ENCODE data around the gene SAMHD1.

DNA sequence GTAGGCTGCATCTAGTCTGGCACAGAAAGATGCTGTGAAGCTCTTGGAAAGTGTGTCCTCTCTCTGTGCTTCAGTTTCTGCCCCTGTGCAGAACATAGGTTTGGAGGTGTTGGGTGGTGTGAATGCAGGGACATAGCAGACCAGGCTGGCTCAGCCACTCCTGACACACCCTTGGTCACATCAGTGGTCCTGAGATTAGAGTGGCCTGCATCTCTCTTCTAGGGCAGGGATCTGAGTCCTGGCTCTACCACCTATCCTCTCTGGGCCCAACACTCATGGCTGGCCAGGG lies 85.7 kb downstream of the SAMHD1 start:
- no peak for TF ChIP-seq EZH2 (IDR thresholded peaks at IDR 0.05; ENCODE audit: borderline replicate concordance, low read depth, low read length, severe bottlenecking)
- TF ChIP-seq, protein P1, sequence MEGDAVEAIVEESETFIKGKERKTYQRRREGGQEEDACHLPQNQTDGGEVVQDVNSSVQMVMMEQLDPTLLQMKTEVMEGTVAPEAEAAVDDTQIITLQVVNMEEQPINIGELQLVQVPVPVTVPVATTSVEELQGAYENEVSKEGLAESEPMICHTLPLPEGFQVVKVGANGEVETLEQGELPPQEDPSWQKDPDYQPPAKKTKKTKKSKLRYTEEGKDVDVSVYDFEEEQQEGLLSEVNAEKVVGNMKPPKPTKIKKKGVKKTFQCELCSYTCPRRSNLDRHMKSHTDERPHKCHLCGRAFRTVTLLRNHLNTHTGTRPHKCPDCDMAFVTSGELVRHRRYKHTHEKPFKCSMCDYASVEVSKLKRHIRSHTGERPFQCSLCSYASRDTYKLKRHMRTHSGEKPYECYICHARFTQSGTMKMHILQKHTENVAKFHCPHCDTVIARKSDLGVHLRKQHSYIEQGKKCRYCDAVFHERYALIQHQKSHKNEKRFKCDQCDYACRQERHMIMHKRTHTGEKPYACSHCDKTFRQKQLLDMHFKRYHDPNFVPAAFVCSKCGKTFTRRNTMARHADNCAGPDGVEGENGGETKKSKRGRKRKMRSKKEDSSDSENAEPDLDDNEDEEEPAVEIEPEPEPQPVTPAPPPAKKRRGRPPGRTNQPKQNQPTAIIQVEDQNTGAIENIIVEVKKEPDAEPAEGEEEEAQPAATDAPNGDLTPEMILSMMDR (IDR thresholded peaks at IDR 0.05; ENCODE audit: borderline replicate concordance, extremely low read depth, low read length, poor library complexity, severe bottlenecking) = no peak

All from DND-41 (cell line).